GM12874 (cell line): ENCODE results near the gene ADK.

Experiments
- TF ChIP-seq, protein P1 (sequence below): IDR thresholded peaks from 2 replicates; pipeline ENCODE4 v1.5.1; 2011; ENCODE audit warnings: low read depth, mild to moderate bottlenecking, control low read depth, low read length, moderate library complexity; ENCODE audit not compliant: insufficient read depth

ADK gene

GRCh38 chr10:74150990-74151878 is at the start of gene ADK:
Gene ADK, plus strand, starts transcription at chr10:74151221. Its CDS starts 58 bp downstream, at chr10:74151279.
- TF ChIP-seq, protein P1, sequence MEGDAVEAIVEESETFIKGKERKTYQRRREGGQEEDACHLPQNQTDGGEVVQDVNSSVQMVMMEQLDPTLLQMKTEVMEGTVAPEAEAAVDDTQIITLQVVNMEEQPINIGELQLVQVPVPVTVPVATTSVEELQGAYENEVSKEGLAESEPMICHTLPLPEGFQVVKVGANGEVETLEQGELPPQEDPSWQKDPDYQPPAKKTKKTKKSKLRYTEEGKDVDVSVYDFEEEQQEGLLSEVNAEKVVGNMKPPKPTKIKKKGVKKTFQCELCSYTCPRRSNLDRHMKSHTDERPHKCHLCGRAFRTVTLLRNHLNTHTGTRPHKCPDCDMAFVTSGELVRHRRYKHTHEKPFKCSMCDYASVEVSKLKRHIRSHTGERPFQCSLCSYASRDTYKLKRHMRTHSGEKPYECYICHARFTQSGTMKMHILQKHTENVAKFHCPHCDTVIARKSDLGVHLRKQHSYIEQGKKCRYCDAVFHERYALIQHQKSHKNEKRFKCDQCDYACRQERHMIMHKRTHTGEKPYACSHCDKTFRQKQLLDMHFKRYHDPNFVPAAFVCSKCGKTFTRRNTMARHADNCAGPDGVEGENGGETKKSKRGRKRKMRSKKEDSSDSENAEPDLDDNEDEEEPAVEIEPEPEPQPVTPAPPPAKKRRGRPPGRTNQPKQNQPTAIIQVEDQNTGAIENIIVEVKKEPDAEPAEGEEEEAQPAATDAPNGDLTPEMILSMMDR: peak; percentile 45

- TF ChIP-seq, protein P1: peak; percentile 50
These were observed 47.3 kb upstream of the ADK start for GRCh38 chr10:74103560-74104258.

DNA sequence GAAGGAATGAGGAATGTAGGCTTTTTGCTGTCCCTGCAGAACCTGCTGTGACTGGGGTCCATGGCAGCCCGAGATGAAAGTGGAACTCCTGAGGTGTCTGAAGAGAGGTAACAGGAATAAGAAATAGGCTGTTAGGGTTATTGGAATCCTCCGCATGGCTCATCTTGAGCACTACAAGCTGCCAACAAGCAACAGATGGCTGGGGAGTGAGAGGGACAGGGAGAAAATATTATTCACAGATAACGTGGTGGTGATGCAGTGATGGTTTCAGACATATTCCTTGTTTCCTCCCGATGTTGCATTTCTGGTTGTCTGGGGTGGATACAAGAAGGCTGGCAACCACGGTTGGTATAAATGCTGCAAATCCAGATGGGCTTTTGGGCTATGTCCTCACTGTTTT is 46.5 kb upstream of the ADK start:
- TF ChIP-seq, protein P1: no peak

GRCh38 chr10:74104996-74105395 is 46.0 kb upstream of the ADK start:
- TF ChIP-seq, protein P1: no peak

DNA sequence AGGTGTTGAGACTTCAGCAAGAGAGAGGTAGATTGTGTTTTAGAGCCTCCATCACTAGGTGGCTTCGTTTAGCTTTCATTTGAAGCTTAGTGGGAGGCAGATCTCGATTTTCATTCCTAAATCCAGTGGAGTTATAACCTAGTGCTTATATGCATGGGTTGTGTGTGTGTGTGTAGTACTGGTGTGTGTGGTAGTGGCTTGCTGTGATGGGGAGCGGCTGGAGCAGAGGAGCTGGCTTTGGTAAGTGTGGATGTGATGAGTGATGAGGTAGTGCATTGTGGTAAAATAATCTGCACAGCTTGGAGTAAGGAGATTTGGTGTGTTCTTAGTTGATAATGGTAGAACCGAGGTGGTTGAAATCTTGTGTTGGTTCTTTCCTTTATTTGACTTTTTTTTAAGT is 43.6 kb upstream of the ADK start:
- TF ChIP-seq, protein P1: no peak

DNA sequence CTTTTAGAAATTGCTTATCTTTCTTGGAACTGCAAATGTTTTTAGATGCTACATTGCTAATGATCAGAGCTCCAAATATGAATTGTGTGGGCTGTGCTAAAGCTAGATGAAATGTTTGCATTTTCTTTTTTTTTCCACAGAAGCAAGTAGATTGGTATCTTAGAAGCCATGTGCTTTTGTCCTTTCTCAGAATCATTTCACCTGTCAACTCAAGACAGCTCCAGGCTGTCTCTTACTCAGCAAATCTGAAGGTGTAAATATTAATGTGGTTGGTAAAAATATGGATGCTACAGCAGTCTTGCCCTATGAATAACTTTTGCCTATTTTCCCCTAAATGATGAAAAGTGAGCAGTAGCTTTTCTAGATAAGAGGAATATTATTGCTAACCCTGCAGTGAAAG is 41.6 kb upstream of the ADK start:
- TF ChIP-seq, protein P1: no peak

- TF ChIP-seq, protein P1: no peak
These were observed 40.9 kb upstream of the ADK start for GRCh38 chr10:74110120-74110519.
